ENCODE data around the gene OMP. TPM values are rescaled to one million over a fixed set of nuclear protein-coding genes. Genes with fewer than 3 reads are reported as not detected.

Gene OMP
- total RNA-seq, 1 experiment from 2014 or later, result not detected

- H3K4me3 Mint-ChIP-seq, result no peak overlapping the region
- no peaks in the 10 kb centered on the region for H3K9me3 Mint-ChIP-seq
- no peak overlapping the region for H3K27ac Mint-ChIP-seq
- no peak for TF ChIP-seq CDX4 (CRISPR knock-in tag; IDR thresholded peaks at IDR 0.05; ENCODE audit: borderline replicate concordance)
- TF ChIP-seq TEAD4 (CRISPR knock-in tag; IDR thresholded peaks at IDR 0.05), result no peak
- TF ChIP-seq HMGA2 (CRISPR knock-in tag; IDR thresholded peaks at IDR 0.05), result no peak
- TF ChIP-seq ZNF219 (CRISPR knock-in tag; IDR thresholded peaks at IDR 0.05; ENCODE audit: borderline replicate concordance), result no peak
- TF ChIP-seq KAT7 (CRISPR knock-in tag; IDR thresholded peaks at IDR 0.05; ENCODE audit: borderline replicate concordance), result no peak
- no peak for TF ChIP-seq NR2C2 (CRISPR knock-in tag; IDR thresholded peaks at IDR 0.05)
- TF ChIP-seq ZNF281 (CRISPR knock-in tag; IDR thresholded peaks at IDR 0.05), result no peak
- TF ChIP-seq STAT6 (CRISPR knock-in tag; conservative IDR thresholded peaks at IDR 0.05; ENCODE audit: low read depth), result no peak
- H3K4me1 Mint-ChIP-seq, result peaks cover 23% of the 10 kb centered on the region
- ATAC-seq (no peak), DNase-seq (ENCODE audit: low spot score) (no peak)
- no peaks in the 10 kb centered on the region for H3K36me3 Mint-ChIP-seq
- ChIA-PET CTCF (interaction anchor here (0.9 to 5.5 kb wide), 5 partner anchors 9 to 231 kb away, joined by 3 to 46 read pairs (median 5); partner anchors contain the start of gene MYO7A), POLR2A (no interaction called here)
- peaks cover 10% of the 10 kb centered on the region for H3K27me3 Mint-ChIP-seq (ENCODE audit: low read depth)
Observed at GRCh38 chr11:77150836-77151235, 48.2 kb downstream of the OMP start.

- DNase-seq (ENCODE audit: low spot score) (no peak), ATAC-seq (no peak)
- Mint-ChIP-seq H3K4me3 (no peak overlapping the region), H3K9me3 (no peaks in the 10 kb centered on the region), H3K4me1 (peaks cover 22% of the 10 kb centered on the region), H3K36me3 (no peaks in the 10 kb centered on the region), H3K27me3 (ENCODE audit: low read depth) (peaks cover 10% of the 10 kb centered on the region), H3K27ac (no peak overlapping the region)
- ChIA-PET POLR2A (no interaction called here), CTCF (interaction anchor here (1.0 kb wide), 1 partner anchor 25 kb away, joined by 3 read pairs; no protein-coding TSS in a partner anchor)
- TF ChIP-seq ZNF671 (CRISPR knock-in tag; IDR thresholded peaks at IDR 0.05) (no peak), E2F4 (CRISPR knock-in tag; IDR thresholded peaks at IDR 0.05; ENCODE audit: borderline replicate concordance, low read depth) (no peak), FOXP4 (CRISPR knock-in tag; IDR thresholded peaks at IDR 0.05) (no peak), CREB1 (CRISPR knock-in tag; IDR thresholded peaks at IDR 0.05) (no peak), NFYB (CRISPR knock-in tag; conservative IDR thresholded peaks at IDR 0.05; ENCODE audit: low read depth) (no peak), MXD4 (CRISPR knock-in tag; IDR thresholded peaks at IDR 0.05; ENCODE audit: borderline replicate concordance) (no peak), ZMAT4 (CRISPR knock-in tag; IDR thresholded peaks at IDR 0.05) (no peak), HMGXB4 (CRISPR knock-in tag; IDR thresholded peaks at IDR 0.05) (no peak), GTF2I (CRISPR knock-in tag; conservative IDR thresholded peaks at IDR 0.05) (no peak), RORB (CRISPR knock-in tag; IDR thresholded peaks at IDR 0.05) (no peak), EMX1 (CRISPR knock-in tag; IDR thresholded peaks at IDR 0.05) (no peak), PRRX2 (CRISPR knock-in tag; IDR thresholded peaks at IDR 0.05) (no peak)
Observed at GRCh38 chr11:77151804-77152509, 49.3 kb downstream of the OMP start.
